Epithelial cell of proximal tubule (primary cell): ENCODE results near the gene TEX14. TPM values are rescaled to one million over a fixed set of nuclear protein-coding genes. Genes with fewer than 3 reads are reported as not detected.
"Not testable (repeated sequence)": the region's sequence is repeated elsewhere in the genome, so short reads cannot be mapped to it uniquely, and the experiment has no call there.

Experiments used
- DNase-seq: peaks from one replicate; pipeline ENCODE4 v3.0.0-alpha.2; 2011; ENCODE audit warnings: low read depth
- H3K4me3 ChIP-seq: 2 replicates; pipeline ENCODE4 v1.5.1; 2011; ENCODE audit warnings: low read depth, mild to moderate bottlenecking, low read length
- total RNA-seq: library from RNA; depleted of rRNA; stranded (reverse); fragments of >200 nt; gene quantifications from 2 replicates; pipeline ENCODE4 v1.2.3, GENCODE V29; 2015
- TF ChIP-seq, protein P1 (sequence below): conservative IDR thresholded peaks from 2 replicates; pipeline ENCODE4 v1.5.1; 2012; ENCODE audit warnings: low read depth, mild to moderate bottlenecking, low read length

Gene TEX14
- total RNA-seq, 1 donor from 2014 or later = 0.06 TPM

DNA sequence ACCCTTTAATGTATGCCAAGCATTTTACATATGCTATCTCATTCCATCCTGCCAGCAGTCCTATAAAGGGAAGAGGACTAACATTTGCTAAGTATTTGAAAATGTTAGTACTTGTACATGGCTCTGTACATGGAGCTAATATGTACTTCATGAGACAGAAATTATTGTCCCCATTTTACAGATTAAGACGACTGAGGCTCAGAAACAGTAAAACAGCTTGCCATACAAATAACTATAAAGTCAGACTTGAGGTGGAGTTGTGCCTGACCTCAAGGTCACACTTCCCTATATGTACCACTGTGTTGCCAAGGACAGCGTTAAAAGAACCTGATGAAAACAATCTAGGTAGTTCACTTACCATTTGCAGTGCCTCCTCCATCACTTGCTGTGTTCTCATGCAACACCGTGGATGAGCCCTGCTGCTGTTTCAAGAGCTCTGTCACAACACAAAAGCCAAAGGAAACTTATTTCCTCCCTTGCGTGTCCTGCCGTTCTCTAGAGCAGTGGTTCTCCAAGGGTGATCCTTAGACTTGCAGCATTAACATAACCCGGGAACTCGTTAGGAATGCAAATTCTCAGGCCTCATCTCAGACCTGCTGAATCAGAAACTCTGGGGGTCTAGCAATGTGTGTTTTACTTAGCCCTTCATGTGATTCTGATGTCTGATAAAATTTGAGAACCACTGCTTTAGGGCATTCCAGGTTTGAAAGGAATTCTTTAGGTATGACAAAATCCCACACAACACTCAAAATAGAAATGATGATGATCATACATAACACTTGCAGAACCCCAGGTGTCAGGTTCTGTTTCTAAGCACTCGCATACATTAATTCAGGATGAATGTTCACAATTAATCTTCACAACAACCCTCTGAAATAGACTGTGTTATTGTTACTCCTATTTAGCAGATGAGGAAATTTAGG lies 126.2 kb downstream of the TEX14 start:
- no peak for DNase-seq
- no peak overlapping the region for H3K4me3 ChIP-seq
- TF ChIP-seq, protein P1, sequence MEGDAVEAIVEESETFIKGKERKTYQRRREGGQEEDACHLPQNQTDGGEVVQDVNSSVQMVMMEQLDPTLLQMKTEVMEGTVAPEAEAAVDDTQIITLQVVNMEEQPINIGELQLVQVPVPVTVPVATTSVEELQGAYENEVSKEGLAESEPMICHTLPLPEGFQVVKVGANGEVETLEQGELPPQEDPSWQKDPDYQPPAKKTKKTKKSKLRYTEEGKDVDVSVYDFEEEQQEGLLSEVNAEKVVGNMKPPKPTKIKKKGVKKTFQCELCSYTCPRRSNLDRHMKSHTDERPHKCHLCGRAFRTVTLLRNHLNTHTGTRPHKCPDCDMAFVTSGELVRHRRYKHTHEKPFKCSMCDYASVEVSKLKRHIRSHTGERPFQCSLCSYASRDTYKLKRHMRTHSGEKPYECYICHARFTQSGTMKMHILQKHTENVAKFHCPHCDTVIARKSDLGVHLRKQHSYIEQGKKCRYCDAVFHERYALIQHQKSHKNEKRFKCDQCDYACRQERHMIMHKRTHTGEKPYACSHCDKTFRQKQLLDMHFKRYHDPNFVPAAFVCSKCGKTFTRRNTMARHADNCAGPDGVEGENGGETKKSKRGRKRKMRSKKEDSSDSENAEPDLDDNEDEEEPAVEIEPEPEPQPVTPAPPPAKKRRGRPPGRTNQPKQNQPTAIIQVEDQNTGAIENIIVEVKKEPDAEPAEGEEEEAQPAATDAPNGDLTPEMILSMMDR = no peak

DNA sequence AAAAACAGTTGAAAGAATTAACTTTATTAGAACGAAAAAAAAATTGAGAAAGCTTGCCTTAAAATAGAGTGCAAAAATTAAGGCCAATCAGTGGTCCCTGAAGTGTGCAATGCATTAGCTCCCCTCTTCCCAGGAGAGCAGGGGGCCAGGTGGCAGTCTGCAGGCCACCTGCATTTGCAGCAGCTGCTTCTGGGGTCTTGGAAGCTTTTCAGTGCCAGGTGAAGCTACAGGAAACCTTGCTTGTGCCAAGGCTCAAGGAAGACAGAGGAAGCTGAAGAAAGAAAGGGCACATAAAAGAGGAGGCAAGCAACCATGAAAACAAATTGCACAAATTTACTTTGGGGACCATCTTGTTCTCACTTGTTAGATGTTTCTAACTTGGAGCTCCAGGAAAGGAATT lies 126.9 kb downstream of the TEX14 start:
- no peak for DNase-seq
- TF ChIP-seq, protein P1 = no peak

DNA sequence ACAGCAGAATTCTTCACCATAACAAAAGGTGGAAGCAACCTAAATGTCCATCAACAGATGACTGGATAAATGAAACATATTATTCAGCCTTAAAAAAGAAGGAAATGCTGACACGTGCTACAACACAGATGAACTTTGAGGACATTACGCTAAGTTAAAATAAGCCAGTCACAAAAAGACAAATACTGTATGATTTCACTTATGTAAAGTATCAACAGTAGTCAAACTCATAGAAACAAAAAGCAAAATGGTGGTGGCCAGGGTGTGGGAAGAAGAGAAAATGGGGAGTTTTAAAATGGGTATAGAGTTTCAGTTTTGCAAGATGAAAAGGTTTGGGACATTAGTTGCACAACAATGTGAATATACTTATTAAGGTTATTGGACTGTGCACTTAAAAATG lies 127.6 kb downstream of the TEX14 start:
- no peak for DNase-seq
- TF ChIP-seq, protein P1 = no peak
- no peak overlapping the region for H3K4me3 ChIP-seq

More for the DNA sequence above, 126.9 kb downstream of the TEX14 start:
- H3K4me3 ChIP-seq = no peak overlapping the region

DNA sequence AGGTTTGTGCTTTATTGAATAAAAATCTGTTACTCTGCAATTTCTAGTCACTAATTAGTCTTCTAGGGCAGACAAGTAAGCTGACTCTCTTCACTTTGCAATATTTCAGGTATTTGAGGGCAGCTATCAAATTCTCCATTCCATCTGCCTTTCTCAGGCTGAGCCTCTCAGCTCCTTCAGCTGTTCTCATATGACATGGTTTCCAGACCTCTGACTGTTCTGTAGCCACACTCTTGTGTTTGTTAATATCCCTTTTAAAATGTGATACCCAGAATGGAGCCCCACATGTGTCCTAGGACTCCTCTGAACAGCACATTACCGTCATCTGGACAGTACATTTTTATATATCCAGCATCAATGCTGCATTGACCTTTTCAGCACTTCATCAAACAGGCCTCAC lies 131.3 kb downstream of the TEX14 start:
- H3K4me3 ChIP-seq = no peak overlapping the region
- TF ChIP-seq, protein P1 = no peak
- DNase-seq = no peak

DNA sequence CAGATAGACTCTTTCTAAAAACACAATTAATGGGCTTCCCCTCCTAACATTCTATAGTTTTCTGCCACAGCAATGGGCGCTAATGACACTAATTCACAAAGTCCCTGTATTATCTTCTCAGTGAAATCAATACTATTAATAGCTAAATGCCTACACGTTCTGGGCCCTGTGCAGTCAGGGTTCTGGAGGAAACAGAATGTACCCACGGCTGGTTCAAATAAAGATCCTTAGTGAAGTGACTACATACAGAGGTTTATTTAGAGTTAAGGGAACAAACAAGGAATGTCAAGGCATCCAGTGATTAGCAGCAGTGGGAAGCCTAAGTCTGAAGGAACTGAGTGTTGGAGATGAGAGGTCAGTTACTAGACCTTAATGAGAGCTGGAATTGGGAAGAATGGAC lies 133.9 kb downstream of the TEX14 start:
- TF ChIP-seq, protein P1 = no peak
- no peak for DNase-seq
- H3K4me3 ChIP-seq = no peak overlapping the region

DNA sequence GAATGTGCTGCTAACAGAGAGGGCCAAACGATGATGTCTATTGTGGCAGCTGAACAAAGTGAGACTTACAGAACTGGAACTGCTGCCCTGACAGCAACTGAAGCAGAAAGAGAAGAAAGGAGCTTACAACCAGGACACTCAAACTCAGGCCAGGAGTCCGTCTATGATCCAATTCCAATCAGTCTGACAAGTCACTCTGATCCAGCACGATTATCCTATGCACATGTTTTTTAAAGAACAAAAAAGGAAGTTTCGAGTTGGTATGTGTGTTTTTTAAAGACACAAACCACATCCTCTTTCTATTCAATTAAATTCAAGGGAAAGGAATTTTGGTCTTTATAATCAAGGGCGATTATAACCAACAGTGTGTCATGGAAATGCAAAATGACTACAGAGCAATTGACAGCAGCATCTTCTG lies 135.0 kb downstream of the TEX14 start:
- no peak overlapping the region for H3K4me3 ChIP-seq
- TF ChIP-seq, protein P1 = no peak
- DNase-seq = no peak

DNA sequence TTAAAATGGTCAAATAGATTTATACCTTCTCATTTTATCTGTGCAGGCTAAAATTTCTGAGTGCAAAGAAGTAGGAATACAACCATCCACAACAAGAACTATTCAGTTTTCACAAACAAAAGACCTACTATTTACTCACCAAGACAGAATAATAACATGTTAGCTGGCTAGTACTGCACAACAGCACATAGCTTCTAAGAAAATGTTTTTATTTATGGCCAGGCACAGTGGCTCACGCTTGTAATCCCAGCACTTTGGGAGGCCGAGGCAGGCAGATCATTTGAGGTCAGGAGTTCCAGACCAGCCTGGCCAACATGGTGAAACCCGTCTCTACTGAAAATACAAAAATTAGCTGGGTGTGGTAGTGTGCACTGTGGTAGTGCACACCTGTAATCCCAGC lies 136.7 kb downstream of the TEX14 start:
- not testable (repeated sequence) for H3K4me3 ChIP-seq, DNase-seq
